GM18519 (cell line): ENCODE results near the gene MCM3AP.

Experiments
- ATAC-seq: cut with Tn5 transposase; IDR thresholded peaks from one replicate; pipeline ENCODE4 v1.9.1; 2021; ENCODE audit warnings: mild to moderate bottlenecking, moderate library complexity; ENCODE audit not compliant: unreplicated experiment, low FRiP score

MCM3AP gene

DNA sequence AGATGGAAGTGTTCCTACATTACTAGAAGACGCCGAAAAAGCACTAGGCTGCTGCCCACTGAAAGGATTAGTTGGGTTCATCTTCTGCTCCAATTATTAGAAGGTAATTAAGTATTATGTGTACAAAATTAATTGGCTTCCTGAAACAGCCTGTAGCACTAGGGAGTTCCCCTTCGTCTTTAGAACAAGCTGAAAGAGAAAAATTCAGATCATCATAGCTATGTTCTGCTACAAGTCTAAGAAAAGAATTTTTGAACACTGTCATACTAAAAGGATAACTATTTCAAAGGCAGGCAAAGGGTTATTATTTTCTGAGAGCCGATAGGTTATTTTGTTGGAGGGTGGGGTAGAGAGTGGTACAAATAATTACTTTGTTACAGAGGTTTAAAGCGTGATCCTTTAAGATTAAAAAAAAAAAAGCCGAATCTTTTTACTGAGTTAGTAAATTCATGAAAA lies at the start of gene MCM3AP:
Gene MCM3AP (minus strand): TSS at position 406 of the 456 bp plus-strand sequence. CDS start 325 bp downstream, at position 81.
- ATAC-seq, result no peak

DNA sequence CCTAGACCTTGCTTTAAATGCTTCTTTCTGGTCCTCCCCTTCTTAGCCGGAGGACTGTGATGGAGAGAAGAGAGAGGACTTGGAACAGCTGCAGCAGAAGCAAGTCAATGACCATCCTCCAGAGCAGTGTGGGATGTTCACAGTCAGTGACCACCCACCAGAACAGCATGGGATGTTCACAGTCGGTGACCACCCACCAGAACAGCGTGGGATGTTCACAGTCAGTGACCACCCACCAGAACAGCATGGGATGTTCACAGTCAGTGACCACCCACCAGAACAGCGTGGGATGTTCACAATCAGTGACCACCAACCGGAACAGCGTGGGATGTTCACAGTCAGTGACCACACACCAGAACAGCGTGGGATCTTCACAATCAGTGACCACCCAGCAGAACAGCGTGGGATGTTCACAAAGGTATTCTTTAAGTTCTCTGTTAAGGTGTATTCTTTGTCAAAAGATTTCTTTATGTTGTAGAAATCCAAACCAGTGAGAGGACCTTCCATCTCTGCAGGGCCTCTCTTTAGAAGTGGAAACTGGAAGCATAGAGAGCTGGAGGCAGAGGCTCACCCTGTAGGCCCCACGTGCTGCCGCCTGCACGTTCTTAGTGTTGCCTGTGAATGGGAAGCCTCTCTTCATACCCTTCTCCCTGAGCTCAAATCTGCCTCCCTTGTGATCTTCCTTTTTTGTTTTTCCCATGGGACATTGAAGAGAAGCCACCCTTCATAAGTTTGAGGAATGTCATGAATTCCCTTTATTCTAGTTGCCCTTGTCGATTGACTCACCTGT lies 49.1 kb upstream of the MCM3AP start:
- no peak for ATAC-seq

DNA sequence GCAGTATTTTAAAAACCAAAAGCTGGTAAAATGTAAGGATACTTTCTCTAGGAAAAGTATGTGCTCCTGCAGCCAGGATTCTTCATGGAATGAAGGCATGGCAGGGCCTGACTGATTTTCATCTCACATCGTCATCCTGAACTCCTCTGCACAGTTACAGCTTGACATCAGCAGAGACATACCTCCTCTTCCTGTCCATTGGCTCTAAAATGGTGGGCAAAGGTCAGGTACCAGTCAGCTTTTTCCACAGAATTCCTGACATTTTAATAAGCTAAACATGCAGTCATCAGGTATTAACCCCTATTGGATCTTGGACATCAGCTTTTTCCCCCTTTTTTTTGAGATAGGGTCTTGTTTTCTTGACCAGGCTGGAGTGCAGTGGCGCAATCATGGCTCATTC lies 44.4 kb upstream of the MCM3AP start:
- ATAC-seq, result no peak

DNA sequence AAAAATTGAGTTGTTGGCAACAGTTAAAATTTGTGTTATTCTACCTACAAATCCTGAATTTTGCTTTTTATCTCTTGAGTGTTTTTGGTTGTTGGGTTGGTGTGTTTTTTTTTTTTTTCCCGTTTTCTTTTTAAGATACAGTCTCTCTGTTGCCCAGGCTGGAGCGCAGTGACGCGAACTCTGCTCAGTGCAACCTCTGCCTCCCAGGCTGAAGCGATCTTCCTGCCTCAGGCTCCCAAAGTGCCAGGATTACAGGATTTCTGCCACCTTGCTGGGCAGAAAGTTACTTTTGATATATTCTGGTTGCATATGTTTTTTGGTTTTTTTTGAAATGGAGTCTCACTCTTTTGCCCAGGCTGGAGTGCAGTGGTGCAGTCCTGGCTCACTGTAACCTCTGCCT lies 42.7 kb upstream of the MCM3AP start:
- no peak for ATAC-seq

DNA sequence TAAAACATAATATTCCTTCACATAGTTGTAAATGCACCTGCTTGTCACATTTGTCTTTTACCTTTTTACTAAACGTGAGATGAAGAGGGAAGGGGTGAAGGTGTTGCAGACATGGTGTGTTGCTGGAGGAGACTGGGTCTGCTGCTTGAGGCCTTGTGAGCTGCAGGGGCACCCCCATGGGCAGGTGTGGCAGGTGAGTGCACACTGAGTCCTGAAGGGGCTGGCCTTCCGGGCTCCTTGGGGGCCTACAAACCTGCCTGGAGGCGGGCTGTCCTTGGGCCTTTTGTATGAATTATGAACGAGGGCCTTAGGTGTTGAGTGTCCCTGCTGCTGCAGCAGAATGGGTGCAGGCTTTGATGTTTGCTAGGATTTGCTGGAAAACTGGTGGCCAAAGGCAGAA lies 42.3 kb upstream of the MCM3AP start:
- no peak for ATAC-seq

DNA sequence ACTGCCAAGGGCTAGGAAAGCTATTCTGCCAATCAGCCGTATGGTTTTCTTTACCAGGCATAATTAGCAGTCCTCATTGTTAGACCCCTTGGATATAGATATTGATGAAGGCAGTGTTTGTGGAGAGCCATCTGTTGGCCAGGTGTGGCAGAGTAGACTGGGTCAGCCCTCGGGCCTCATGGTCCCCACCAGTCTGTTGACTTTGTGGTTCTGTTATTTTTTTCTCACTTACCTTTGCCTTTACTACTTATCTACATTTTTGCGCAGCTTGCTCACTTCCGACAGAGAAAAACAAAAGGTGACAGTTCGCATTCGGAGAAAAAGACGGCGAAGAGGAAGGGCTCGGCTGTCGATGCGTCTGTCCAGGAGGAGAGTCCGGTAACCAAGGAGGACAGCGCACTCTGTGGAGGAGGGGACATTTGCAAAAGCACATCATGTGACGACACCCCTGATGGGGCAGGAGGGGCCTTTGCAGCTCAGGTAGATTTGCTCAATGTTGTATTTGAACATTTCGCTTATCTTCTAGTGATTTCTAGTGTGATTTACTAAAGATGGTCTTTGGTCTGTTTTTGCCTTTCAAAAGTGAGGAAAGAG lies 40.8 kb upstream of the MCM3AP start:
- ATAC-seq, result no peak

DNA sequence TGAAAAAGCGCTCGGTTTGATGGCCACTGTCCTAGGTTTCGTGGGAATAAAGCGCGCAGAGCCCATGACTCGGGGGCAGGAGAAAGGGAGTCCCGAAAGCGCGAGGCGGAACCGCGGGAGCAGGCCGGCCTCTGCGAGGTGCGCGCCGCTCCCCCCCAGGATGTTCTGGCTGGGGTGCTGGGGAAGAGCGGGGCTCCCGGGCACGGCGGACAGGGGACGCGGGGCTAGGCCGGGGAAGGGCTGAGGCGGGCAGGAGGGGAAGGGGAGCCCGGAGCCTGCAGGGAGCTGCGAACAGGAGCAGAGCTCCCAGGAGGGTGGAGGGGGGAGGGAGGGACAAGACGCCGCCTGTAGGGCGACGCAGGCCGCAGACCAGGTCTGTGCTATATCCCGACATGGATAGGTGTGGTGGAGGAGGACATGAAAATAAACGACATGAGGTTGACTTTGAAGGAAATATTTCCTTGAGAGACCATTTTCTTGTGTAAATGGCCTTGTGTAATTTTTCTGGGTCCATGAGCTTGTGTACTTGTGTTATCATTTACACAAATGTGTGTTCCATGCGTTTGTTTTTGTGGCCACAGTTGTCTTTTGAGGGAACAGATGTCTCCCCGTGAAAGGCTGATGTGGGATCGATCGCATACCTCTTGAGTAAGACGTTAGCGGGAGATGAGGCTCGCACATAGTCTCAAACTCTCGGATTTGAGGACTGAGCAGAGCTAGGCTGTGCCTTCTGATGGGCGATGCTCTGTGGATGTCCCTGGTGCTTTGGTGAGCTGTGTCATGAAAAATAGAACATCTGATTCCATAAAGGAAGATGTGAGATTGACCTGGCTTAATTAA lies 39.9 kb upstream of the MCM3AP start:
- ATAC-seq, result no peak

DNA sequence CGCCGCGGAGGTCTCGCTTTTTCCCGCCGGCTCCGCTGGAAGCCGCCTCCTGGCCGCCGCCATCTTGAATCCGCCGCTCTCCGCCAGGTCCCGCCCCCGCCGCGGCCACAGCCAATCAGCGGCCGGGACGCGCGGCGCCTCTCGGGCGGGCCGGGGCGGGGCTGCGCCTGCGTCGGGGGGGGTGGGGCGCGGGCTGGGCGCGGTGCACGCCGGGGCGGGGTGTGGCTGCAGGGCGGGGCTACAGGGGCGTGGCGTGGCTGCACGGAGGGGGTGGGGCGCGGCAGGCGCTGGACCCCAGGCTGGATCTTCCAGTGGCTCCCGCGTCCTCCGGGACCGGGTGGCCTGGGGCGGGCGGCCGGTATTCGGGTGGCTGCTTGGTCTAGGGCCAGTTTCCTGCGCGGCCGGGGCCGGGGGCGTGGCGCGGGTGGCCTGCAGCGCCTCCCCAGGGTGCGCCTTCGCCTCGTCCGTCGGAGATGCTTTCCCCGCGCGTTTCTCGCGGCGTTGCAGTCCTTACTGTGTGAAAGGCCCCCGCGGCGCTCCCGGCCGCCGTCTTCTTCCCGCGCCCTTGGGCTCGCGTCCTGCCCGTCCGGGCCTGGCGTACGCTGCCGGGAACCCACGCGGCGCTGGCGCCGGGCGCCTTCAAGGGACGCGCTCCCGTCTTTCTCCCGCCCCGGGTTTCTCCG lies 39.1 kb upstream of the MCM3AP start:
- ATAC-seq, result peak; percentile 23

DNA sequence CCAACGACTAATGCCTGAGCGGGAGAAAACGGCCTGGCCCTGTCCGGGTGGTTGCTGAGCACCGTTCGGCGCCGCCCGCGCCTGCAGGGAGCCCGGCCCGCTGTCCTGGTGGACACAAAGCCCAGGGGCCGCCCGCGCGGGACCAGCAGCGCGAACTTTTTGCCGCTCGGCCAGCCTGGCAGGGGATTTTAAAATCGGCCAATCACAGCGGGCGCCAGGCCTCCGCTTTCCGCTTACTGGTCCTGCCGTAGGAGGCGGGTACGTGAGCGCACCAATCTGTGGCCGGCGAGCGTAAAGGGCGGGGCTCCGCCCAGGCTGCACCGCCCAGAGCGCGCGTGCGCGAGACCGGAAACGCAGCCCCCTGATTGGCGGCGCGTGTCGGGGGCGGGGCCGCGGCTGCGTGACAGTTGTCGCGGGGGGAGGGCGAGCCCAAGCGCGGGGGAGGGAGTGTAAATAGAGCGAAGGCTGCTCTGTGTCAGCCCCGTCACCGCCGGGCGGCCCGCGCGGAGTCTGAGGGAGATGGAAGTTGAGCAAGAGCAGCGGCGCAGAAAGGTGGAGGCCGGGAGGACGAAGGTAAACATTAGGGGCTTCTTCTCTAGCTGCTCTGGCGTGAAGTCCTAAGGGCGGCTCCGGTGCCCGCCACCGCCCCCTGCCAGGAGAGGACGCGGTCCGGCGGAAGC lies 38.4 kb upstream of the MCM3AP start, which contains the start of the genes C21orf58 and PCNT:
Gene C21orf58 (minus strand): TSS at position 161 of the 680 bp plus-strand sequence. CDS start 1,132 bp downstream, outside the sequence.
Gene PCNT (plus strand): TSS at position 447 of the 680 bp plus-strand sequence. CDS start 73 bp downstream, at position 520.
- ATAC-seq, result peak; percentile 80

DNA sequence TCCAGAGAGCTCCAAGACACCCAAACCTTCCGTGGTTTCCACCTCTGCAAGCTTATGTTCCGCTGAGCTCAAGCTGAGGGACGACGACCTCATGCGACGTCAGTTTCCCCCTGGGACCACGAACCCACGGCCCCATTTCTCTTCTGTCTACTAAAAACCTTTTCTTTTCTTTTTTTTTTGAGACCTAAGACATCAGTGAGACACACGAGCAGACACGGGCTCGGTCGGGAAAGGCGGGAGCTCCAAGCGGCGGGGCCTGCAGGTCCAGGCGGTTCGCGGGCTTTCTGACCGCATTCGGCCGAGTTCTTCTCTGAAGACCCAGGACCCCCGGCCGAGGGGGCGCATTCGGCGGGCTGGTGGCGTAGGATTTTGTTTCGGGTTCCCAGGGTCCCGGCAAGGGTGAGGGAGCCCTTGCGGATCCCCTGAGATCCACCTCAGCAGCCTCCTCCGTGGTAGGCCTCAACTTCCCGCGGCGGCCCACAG lies 37.9 kb upstream of the MCM3AP start:
- ATAC-seq, result no peak

DNA sequence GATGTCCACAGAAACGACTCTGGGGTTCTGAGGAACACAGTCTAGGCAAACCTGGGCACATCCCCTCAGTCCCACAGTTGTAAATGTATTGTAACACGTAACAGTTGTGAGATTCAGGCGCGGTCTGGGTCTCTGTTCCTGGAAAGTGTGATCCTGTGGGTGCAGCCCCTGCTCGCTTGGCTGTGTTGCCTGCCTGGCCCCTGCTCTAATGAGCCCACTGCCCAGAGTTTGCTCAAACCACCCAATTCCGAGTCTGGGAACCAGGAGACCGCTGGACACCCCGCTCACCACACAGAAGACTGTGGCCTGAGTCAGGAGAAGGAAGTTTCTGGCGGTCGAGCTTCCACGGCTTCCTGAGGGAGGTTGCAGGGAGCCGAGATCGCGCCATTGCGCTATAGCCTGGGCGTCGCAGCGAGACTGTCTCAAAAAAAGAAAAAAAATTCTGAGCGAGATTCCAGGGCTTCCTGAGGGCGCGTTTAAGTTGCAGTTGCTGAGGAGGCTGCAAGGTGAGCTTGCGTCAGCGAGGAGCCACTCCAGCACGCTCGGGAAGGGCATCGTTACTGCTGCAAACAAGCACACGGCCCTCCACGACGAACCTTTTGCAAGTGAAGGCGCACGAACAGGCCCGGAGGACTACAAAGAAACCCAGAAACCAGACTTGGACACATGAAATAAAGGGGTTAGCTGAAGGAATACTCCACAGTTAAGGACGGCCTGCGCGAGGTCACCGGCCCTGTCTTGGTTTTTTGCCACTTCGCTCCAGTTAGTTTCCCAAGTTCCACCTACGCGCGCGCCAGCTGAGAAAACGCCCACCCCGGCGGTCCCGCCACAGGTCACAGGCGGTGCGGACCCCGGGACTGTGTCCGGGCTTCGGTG lies 37.2 kb upstream of the MCM3AP start:
- no peak for ATAC-seq

DNA sequence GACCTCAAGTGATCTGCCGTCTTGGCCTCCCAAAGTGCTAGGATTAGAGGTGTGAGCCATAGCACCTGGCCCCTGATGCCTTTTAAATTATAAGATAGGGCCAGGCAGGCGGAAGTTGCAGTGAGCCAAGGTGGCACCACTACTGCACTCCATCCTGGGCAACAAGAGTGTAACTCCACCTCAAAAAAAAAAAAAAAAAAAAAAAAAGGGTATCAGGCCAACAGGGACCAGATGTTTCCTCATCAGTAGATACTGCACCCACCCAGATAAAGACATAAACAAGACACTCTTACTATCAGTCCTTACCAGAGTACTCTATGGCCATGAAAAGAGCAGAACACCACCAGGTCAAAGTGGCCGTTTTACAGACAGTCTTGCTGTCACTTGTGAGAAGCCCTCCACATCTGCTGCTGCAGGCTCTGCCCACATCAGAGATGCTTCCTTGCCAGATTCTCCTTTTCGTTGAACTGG lies 35.0 kb upstream of the MCM3AP start:
- no peak for ATAC-seq

DNA sequence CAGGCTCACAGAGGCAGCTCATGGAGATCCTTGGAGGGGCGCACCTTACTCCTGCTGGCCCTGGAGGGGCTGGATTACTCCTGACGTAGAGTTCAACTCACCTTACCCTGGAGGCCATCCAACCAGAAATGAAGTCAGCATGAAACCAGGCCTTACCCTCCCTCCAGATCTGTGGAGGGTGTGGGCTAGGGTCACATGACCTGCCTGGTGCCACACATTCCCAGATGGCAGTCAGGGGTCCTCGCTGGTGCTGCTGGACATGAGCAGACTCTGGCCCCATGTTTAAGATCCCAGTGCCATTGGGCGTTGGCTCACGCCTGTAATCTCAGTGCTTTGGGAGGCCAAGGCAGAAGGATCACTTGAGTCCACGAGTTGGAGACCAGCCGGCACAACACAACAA lies 33.8 kb upstream of the MCM3AP start:
- ATAC-seq, result no peak

DNA sequence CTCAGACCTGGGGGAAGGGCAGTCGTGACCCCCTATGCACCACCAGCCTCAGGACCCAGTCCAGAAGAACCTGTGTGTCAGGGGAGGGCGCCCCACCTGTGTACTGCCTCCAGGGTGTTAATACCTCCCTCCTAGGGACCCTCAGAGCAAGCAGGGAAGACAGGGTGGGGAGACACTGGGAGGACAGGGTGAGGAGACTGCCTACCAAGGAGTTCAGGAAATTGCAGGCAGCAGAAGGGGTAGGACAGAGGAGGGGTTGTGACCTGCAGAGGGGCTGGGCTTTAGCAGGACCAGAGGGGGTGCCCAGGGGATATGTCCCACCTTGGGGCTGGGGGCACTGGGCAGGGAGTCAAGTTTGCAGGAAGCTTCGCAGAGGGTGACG lies 33.0 kb upstream of the MCM3AP start:
- no peak for ATAC-seq

DNA sequence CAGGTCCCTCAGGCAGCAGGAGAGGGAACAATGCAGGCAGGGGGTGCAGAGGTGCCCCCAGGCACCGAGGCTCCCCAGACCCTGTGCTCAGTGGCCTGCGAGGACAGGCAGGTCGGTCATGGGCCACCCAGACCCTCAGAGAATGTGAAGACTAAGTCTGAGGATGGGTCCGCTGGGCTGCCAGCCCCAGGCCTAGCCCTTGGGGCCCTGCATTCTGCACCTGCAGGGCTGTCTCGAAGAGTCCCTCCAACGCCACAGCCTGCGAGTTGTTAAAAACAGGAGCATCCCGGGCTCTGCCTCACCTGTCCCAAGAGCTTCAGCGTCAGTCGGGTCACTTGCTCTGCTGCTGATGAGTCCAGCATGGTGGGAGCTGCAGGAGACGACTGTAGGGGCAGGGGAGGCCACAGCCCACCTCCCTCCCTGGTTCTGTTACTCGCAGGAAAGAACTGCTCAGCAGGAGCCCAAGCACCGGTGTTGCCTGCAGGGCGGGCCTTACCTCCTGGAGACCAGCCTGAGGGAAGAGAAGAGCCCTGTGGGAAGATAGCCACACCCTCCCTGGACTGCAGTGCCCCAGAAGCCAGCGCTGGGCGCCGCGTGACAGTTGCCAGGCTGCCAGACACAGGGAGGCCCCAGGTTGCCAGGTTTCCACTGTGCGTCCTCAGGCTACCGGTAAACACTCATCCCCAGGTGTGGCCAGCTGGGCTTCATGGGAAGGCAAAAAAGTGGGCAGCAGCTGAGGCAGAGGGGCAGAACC lies 32.5 kb upstream of the MCM3AP start:
- no peak for ATAC-seq

DNA sequence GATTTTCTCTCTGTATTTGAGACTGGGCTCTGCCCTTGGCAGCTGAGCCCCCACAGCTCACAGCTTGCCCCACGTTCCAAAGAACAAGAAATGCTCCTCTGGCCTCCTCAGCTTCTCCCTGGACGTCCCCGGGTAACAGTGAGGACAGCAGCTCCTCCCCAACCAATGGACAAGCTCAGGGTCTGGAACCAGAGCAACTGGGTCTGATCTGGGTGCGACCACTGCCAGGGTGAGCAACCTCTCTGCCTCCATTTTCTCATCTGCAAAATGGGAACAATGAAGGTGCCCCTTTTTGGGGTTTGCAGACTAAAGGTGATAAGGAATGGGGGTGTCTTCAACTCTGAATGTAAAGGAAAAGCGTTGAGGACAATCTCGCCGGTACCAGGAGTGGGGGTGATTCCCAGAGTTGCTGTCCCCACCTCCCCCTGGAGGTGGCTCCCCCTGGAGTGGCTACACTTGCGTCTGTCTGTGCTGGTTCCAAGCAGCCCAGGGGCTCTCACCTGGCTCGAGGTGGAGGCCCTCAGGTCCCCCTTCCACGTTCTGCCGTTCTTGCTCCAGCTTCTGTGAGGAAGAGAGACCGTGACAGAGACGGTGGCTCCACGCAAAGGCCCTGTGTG lies 31.4 kb upstream of the MCM3AP start:
- no peak for ATAC-seq

DNA sequence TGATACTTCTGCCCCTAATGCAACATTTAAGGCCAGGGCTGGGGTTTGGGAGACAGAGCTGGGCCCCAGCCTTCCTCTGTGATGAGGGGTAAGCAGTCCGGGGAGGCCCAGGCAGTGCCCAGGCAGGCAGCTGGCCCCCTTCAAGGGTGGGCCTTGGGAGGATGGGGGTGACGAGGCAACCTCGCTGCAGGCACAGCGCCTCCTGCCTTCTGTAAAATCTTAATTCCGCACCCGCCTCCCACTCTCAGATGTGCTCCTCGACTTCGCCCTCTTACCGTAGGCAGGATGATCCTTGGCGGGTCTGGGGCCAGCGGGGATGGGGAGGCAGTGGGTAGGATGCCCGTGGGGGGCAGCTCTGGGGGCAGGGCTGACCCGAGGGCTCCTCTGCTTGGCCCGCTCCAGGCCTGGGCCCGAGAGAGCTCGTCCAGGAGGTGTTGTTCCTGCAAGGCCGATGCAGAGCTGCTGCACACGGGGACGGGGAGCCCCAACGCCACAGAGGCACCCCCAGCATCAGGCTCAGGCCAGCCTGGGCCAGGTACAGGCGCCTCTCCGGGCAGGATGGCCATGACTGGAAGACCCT lies 29.1 kb upstream of the MCM3AP start:
- no peak for ATAC-seq
